Bronchial epithelial cell (primary cell): ENCODE data around the gene RAB17. TPM values are rescaled to one million over a fixed set of nuclear protein-coding genes. Genes with fewer than 3 reads are reported as not detected.
"Not testable (repeated sequence)": the region's sequence is repeated elsewhere in the genome, so short reads cannot be mapped to it uniquely, and the experiment has no call there.

Experiments used
- DNase-seq: peaks from one replicate; pipeline ENCODE4 v3.0.0-alpha.2; 2010; ENCODE audit warnings: low read depth
- FAIRE-seq: peaks from 2 replicates; lab custom pipeline; 2011; peaks lifted over from hg19 to GRCh38; lab: Jason Lieb, UNC
- H3K27me3 ChIP-seq: 2 replicates; pipeline ENCODE4 v1.5.1; 2011; ENCODE audit warnings: low read length; ENCODE audit not compliant: control insufficient read depth, insufficient read depth
- H3K36me3 ChIP-seq: 2 replicates; pipeline ENCODE4 v1.5.1; 2011; ENCODE audit warnings: low read length; ENCODE audit not compliant: control insufficient read depth, insufficient read depth
- H3K4me3 ChIP-seq: 2 replicates; pipeline ENCODE4 v1.5.1; 2011; ENCODE audit warnings: mild to moderate bottlenecking, low read depth, low read length, control low read depth
- CTCF ChIP-seq: IDR thresholded peaks from 2 replicates; pipeline ENCODE4 v1.5.1; 2011; ENCODE audit warnings: mild to moderate bottlenecking, moderate library complexity, low read length, control low read depth, inconsistent platforms; ENCODE audit not compliant: insufficient read depth, severe bottlenecking
- total RNA-seq: library from RNA; depleted of rRNA; stranded (reverse); fragments of >200 nt; gene quantifications from 2 replicates; pipeline ENCODE4 v1.2.1, GENCODE V29; 2014

Gene RAB17
- total RNA-seq, 1 donor from 2014 or later = 2.4 TPM

DNA sequence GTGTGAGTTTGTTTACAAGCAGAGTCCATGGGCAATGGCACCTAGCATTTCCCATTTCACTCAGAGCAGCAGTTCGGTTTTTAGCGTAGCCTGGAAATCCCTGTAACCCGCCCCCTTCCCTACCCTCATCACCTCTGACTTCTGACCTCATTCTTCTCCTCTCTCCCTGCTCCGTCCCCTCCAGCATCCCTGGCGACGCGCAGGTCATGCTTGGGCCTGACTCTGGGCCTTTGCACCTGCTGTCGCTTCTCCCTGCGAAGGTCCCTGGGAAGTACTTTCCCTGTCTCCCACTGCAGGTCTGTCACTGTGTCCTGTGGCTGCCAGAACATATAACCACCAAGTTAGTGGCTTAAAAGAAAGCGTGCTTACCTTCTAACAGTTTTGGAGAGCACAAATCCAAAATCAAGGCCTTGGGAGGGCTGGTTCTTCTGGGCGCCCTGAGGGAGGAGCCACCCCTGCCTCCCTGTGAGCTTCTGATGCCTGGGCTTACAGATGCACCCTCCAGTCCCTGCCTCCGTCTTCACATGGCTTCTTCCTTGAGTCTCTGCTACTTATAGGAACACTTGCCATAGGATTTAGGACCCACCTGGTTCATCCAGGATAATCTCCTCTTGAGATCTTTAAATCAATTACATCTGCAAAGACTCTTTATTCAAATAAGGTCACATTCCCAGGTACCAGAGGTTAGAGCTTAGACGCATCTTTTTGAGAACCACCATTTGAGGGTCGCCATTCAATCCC, 8.1 kb upstream of the RAB17 start:
- no peaks in the 10 kb centered on the region for H3K36me3 ChIP-seq
- peaks cover 1% of the 10 kb centered on the region for H3K27me3 ChIP-seq
- no peak for TF ChIP-seq CTCF
- DNase-seq = no peak
- FAIRE-seq = no peak
- no peak overlapping the region for H3K4me3 ChIP-seq

DNA sequence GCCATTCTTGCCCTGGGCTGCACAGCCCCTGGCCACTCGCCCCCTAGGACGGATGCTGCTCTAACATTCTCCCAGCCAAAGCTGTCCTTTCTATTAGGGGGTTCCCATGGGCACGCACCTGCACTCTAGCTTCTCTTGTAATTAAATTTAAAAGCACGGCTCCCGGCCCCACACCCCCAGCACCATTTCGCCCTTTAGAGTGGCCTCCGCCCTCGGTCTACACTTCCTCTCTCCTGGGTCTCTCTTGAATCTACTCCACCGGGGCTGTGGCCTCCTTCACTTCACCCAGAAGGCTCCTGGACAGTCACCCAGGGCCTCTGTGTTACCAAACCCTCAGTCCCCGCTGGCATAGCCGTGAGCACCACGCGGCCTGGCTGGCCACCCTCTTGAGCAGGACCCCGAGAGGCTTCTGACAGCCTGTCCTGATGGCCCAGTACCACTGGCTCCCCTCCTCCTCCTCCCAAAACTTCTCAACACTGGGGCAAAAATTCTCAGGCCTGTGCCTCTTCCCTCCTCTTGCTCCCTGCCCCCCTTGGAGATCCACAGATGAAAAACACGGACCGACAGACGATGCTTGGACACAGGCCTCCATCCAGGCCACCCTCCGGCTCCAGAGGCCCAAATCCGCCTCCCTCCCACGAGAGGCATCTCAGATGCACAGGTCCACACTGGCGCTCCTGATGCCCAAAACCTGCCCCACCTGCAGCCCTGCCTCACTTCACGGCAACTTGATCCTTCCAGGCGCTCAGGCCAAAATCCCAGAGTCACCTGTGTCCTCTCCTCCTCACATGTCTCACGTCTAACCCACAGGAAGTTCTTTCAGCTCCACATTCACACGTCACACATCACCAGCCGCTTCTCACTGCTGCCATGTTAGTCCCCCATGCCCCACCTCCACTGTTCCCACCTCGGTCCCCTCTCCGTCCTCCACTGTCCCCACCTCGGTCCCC, 6.9 kb upstream of the RAB17 start:
- no peak for TF ChIP-seq CTCF
- Histone ChIP-seq H3K36me3 (no peaks in the 10 kb centered on the region), H3K4me3 (no peak overlapping the region), H3K27me3 (peaks cover 1% of the 10 kb centered on the region)
- FAIRE-seq (no peak), DNase-seq (no peak)

GRCh38 chr2:237596520-237597195, 6.1 kb upstream of the RAB17 start:
- peaks cover 1% of the 10 kb centered on the region for H3K27me3 ChIP-seq
- no peak for TF ChIP-seq CTCF
- H3K4me3 ChIP-seq = no peak overlapping the region
- H3K36me3 ChIP-seq = no peaks in the 10 kb centered on the region
- FAIRE-seq (no peak), DNase-seq (no peak)

DNA sequence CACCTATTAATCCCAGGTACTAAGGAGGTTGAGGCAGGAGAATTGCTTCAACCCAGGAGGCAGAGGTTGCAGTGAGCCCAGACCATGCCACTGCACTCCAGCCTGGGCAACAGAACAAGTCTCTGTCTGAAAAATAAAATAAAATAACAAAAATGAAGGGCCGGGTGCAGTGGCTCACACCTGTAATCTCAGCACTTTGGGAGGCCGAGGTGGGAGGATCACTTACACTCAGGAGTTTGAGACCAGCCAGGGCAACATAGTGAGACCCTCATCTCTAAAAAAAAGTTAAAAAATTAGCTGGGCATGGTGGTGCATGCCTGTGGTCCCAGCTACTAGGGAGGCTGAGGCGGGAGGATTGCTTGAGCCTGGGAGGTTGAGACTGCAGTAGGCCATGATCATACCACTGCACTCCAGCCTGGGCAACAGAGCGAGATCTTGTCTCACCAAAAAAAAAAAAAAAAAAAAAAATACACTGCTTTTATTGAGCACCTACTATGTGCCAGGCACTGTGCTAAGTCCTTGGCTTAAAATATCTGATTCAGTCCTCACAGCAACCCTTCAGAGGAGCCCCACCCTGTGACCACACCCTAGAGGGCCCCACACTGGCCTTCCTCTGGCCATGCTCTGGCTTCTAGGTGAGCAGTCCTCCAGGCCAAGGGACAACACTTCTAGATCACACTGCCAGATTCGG, 5.4 kb upstream of the RAB17 start:
- not testable (repeated sequence) for H3K27me3 ChIP-seq, FAIRE-seq, H3K36me3 ChIP-seq, H3K4me3 ChIP-seq, DNase-seq

DNA sequence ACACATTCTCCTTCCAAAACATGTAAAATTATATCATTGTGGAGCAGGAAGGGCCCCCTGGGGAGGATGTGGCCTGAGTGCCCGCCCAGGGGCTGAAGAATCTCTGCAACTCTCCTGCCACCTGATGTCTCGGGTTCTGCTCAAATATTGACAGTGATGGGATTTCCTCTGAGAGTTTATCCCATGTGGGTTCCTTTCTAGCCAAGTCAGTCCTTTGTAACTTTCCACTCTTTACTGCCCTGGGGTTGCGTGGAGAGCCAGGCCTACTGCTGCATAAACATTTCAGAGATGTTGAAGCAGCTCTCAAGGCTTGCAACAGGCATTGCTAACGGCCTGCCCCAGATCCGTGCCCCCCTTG, 4.0 kb upstream of the RAB17 start:
- no peak for TF ChIP-seq CTCF
- Histone ChIP-seq H3K4me3 (no peak overlapping the region), H3K27me3 (peaks cover 1% of the 10 kb centered on the region), H3K36me3 (no peaks in the 10 kb centered on the region)
- FAIRE-seq (peak; percentile 40), DNase-seq (no peak)
